Lower leg skin (tissue), 4 donors: ENCODE measurements around the gene TPP1. TPM values are rescaled to one million over a fixed set of nuclear protein-coding genes. Genes with fewer than 3 reads are reported as not detected.

ENCODE experiments used
- DNase-seq, 2 donors: peaks; one replicate each; pipeline ENCODE4 v3.0.0-alpha.2; 2019; ENCODE audit warnings: low spot score in 2 of 2
- H3K4me3 ChIP-seq: fragments of 200-600 bp; sonication (generic); 2 replicates; pipeline ENCODE4 v1.5.1; 2017; ENCODE audit warnings: mild to moderate bottlenecking, low read depth; ENCODE audit not compliant: poor library complexity, severe bottlenecking
- CTCF ChIP-seq, 3 donors: fragments of 450-650 bp; IDR thresholded peaks; one replicate each; pipeline ENCODE4 v1.5.1; 2016; ENCODE audit warnings: antibody characterized with exemption in 3 of 3, mild to moderate bottlenecking in 3 of 3, moderate library complexity in 2 of 3
- POLR2A ChIP-seq, 2 donors: fragments of 450-650 bp; IDR thresholded peaks; one replicate each; pipeline ENCODE4 v1.6.1; 2016 to 2017; ENCODE audit warnings: antibody characterized with exemption in 2 of 2, mild to moderate bottlenecking in 1 of 2, moderate library complexity in 1 of 2
- WGBS, 2 donors: methylation state at CpG; one replicate each; pipeline ENCODE4 v1.1.5; 2018; 5-methylcytosine and 5-hydroxymethylcytosine counted together
- intact Hi-C: fragments of 100-400 bp; cut with DNase I; formaldehyde crosslinking; loops from one replicate; pipeline ENCODE4 v1.15.0; 2023; ENCODE audit warnings: low total_unique reads
- total RNA-seq, 4 donors: library from RNA; depleted of rRNA; stranded (reverse); fragments of >200 nt; gene quantifications; one replicate each; pipeline ENCODE4 v1.1.0, GENCODE V29; 2016

Gene TPP1
- total RNA-seq, 4 donors from 2014 or later = 49.6 to 65.3 (median 57.9) TPM

- TF ChIP-seq POLR2A (IDR thresholded peaks at IDR 0.05) = no peak
- no peak for TF ChIP-seq CTCF (IDR thresholded peaks at IDR 0.05)
- 52 to 60% methylated on average over 5 of the region's 5 CpGs for WGBS, 2 donors
- no peak for DNase-seq
- no peak overlapping the region for H3K4me3 ChIP-seq
- intact Hi-C loops = no loop called here
Observed at GRCh38 chr11:6596239-6596877, 22.9 kb downstream of the TPP1 start.

GRCh38 chr11:6594142-6594768, 25.0 kb downstream of the TPP1 start:
- DNase-seq = no peak
- no peak overlapping the region for H3K4me3 ChIP-seq
- intact Hi-C loops = no loop called here
- 79 to 89% methylated on average over 3 of the region's 3 CpGs for WGBS, 2 donors
- TF ChIP-seq POLR2A (IDR thresholded peaks at IDR 0.05) (no peak), CTCF (IDR thresholded peaks at IDR 0.05) (no peak)

- intact Hi-C loops = no loop called here
- 79 to 84% methylated on average over 1 of the region's 1 CpG for WGBS, 2 donors
- no peak overlapping the region for H3K4me3 ChIP-seq
- no peak for TF ChIP-seq POLR2A (IDR thresholded peaks at IDR 0.05)
- TF ChIP-seq CTCF (IDR thresholded peaks at IDR 0.05) = no peak
- DNase-seq = no peak
Observed at GRCh38 chr11:6588018-6588417, 31.2 kb downstream of the TPP1 start.

- TF ChIP-seq POLR2A (IDR thresholded peaks at IDR 0.05) = no peak
- no peak for TF ChIP-seq CTCF (IDR thresholded peaks at IDR 0.05)
- WGBS, 2 donors = 63 to 64% methylated on average over 11 of the region's 11 CpGs
- no peak overlapping the region for H3K4me3 ChIP-seq
- DNase-seq = no peak
- intact Hi-C loops = no loop called here
Observed at GRCh38 chr11:6587360-6587953, 31.8 kb downstream of the TPP1 start.

GRCh38 chr11:6586434-6587359, 32.5 kb downstream of the TPP1 start:
- intact Hi-C loops = no loop called here
- TF ChIP-seq CTCF (IDR thresholded peaks at IDR 0.05) = no peak
- WGBS, 2 donors = 45 to 56% methylated on average over 22 to 23 of the region's 25 CpGs
- DNase-seq = no peak
- H3K4me3 ChIP-seq = no peak overlapping the region
